K562 (cell line): ENCODE data around the gene STX17.

Experiments
- CTCF ChIP-seq, 3 experiments: IDR thresholded peaks in 2 of 3; conservative IDR thresholded peaks in 1 of 3; 2 replicates each; pipeline ENCODE4 v1.5.1; 2011 to 2012; ENCODE audit warnings: low read length in 3 of 3, mild to moderate bottlenecking in 3 of 3, control low read depth in 2 of 3, improper control_type of control experiment in 1 of 3, inconsistent platforms in 1 of 3, low read depth in 1 of 3, mixed read lengths in 1 of 3, moderate library complexity in 1 of 3; ENCODE audit not compliant: insufficient read depth in 2 of 3
- NFIC ChIP-seq: fragments of 450-650 bp; IDR thresholded peaks from 2 replicates; pipeline ENCODE4 v1.6.1; 2017; ENCODE audit warnings: mild to moderate bottlenecking, inconsistent platforms
- TAF1 ChIP-seq: IDR thresholded peaks from 2 replicates; pipeline ENCODE4 v1.6.1; 2011; ENCODE audit warnings: mild to moderate bottlenecking, low read length, moderate library complexity; ENCODE audit not compliant: insufficient read depth, control insufficient read depth, severe bottlenecking; ENCODE audit errors: extremely low read depth
- ZZZ3 ChIP-seq: fragments of 450-650 bp; IDR thresholded peaks from 2 replicates; pipeline ENCODE4 v1.6.1; 2016; ENCODE audit warnings: antibody characterized with exemption, mild to moderate bottlenecking, moderate library complexity

- TF ChIP-seq TAF1, result no peak
- no peak for TF ChIP-seq CTCF (IDR thresholded peaks at IDR 0.05 in 2 of 3, conservative IDR thresholded peaks at IDR 0.05 in 1 of 3; ENCODE audit: insufficient read depth in 2 of 3, low read depth in 1 of 3, low read length in 3 of 3)
- no peak for TF ChIP-seq ZZZ3
- no peak for TF ChIP-seq NFIC
Observed at GRCh38 chr9:99860266-99860665, 46.2 kb upstream of the STX17 start.
